ENCODE measurements around the gene ARL6IP4. TPM values are rescaled to one million over a fixed set of nuclear protein-coding genes. Genes with fewer than 3 reads are reported as not detected.

Gene ARL6IP4
- total and polyA plus RNA-seq, 3 experiments from 2014 or later = 172 to 246 (median 181) TPM

GRCh38 chr12:123003257-123003656 lies 22.8 kb downstream of the ARL6IP4 start:
- no peaks in the 10 kb centered on the region for H3K36me3 ChIP-seq (ENCODE audit: insufficient read depth, low read length)
- H3K4me1 ChIP-seq (ENCODE audit: insufficient read depth, low read length) = no peaks in the 10 kb centered on the region
- Mint-ChIP-seq H3K4me3 (no peak overlapping the region), H3K27ac (peak overlapping the region in 1 of 8 donors; percentile 70), H3K27me3 (peaks cover 0 to 2% of the 10 kb centered on the region in 2 donors), H3K9me3 (no peaks in the 10 kb centered on the region), H3K4me1 (no peaks in the 10 kb centered on the region), H3K36me3 (peaks cover 0 to 23% (median 7%) of the 10 kb centered on the region in 3 donors)
- no peak overlapping the region for H3K27ac ChIP-seq (ENCODE audit: low read depth, low read length)
- H3K9me3 ChIP-seq (ENCODE audit: low read length) = no peaks in the 10 kb centered on the region
- CTCF ChIA-PET = no interaction called here
- POLR2A ChIA-PET = no interaction called here
- DNase-seq = peak in 1 of 5 donors; percentile 12
- no peak overlapping the region for H3K4me3 ChIP-seq (ENCODE audit: low read length)
- no peaks in the 10 kb centered on the region for H3K27me3 ChIP-seq (ENCODE audit: insufficient read depth, low read length, poor library complexity, severe bottlenecking)

GRCh38 chr12:123004287-123004686 lies 23.8 kb downstream of the ARL6IP4 start:
- H3K9me3 ChIP-seq (ENCODE audit: low read length) = no peaks in the 10 kb centered on the region
- ChIA-PET CTCF (no interaction called here), POLR2A (no interaction called here)
- H3K36me3 Mint-ChIP-seq = peaks cover 0 to 26% (median 7%) of the 10 kb centered on the region in 3 donors
- peak overlapping the region in 1 of 8 donors; percentile 72 for H3K27ac Mint-ChIP-seq
- no peak overlapping the region for H3K4me3 Mint-ChIP-seq
- peaks cover 0 to 2% of the 10 kb centered on the region in 2 donors for H3K27me3 Mint-ChIP-seq
- H3K4me1 ChIP-seq (ENCODE audit: insufficient read depth, low read length) = no peaks in the 10 kb centered on the region
- no peaks in the 10 kb centered on the region for H3K4me1 Mint-ChIP-seq
- no peaks in the 10 kb centered on the region for H3K27me3 ChIP-seq (ENCODE audit: insufficient read depth, low read length, poor library complexity, severe bottlenecking)
- no peak overlapping the region for H3K27ac ChIP-seq (ENCODE audit: low read depth, low read length)
- H3K36me3 ChIP-seq (ENCODE audit: insufficient read depth, low read length) = no peaks in the 10 kb centered on the region
- no peaks in the 10 kb centered on the region for H3K9me3 Mint-ChIP-seq
- DNase-seq = peak in 1 of 5 donors; percentile 6
- no peak overlapping the region for H3K4me3 ChIP-seq (ENCODE audit: low read length)

DNA sequence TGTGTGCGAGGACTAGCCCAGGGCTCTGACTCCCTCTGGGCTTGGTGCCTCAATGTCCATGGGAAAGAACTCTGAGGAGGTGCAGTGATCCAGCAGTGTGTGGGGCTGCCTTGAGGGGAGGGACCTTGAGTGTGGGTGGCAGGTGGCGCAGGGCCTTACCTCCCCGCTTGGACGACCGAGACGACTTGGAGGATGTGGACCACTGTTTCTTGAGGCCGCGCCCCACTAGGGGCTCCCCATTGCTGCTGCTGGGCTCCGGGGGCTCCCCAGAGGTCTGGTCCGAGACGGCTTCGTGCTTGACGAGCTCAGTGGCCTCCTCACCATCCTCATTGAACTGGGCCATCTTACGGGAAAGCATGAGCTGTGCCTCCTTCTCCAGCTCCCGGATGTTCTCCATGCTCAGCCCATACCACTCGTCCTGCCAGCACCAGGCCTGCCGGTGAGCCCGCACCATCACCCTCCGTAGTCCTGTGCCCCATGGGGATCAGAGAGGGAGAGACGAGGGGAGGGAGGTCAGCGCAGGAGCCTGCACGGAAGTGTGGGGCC lies 24.7 kb downstream of the ARL6IP4 start:
- POLR2A ChIA-PET = no interaction called here
- Histone ChIP-seq H3K27me3 (ENCODE audit: insufficient read depth, low read length, poor library complexity, severe bottlenecking) (no peaks in the 10 kb centered on the region), H3K27ac (ENCODE audit: low read depth, low read length) (no peak overlapping the region), H3K4me3 (ENCODE audit: low read length) (no peak overlapping the region), H3K4me1 (ENCODE audit: insufficient read depth, low read length) (no peaks in the 10 kb centered on the region), H3K9me3 (ENCODE audit: low read length) (no peaks in the 10 kb centered on the region), H3K36me3 (ENCODE audit: insufficient read depth, low read length) (no peaks in the 10 kb centered on the region)
- Mint-ChIP-seq H3K4me3 (no peak overlapping the region), H3K4me1 (no peaks in the 10 kb centered on the region), H3K9me3 (no peaks in the 10 kb centered on the region), H3K36me3 (peaks cover 0 to 32% (median 7%) of the 10 kb centered on the region in 3 donors), H3K27me3 (peaks cover 0 to 2% of the 10 kb centered on the region in 2 donors), H3K27ac (peak overlapping the region in 1 of 8 donors; percentile 13)
- CTCF ChIA-PET = no interaction called here
- DNase-seq = peak in 1 of 5 donors; percentile 19

- no peak overlapping the region for H3K27ac Mint-ChIP-seq
- peaks cover 0 to 30% (median 8%) of the 10 kb centered on the region in 3 donors for H3K36me3 Mint-ChIP-seq
- H3K4me1 Mint-ChIP-seq = no peaks in the 10 kb centered on the region
- H3K9me3 ChIP-seq (ENCODE audit: low read length) = no peaks in the 10 kb centered on the region
- no peaks in the 10 kb centered on the region for H3K9me3 Mint-ChIP-seq
- no peaks in the 10 kb centered on the region for H3K36me3 ChIP-seq (ENCODE audit: insufficient read depth, low read length)
- H3K4me1 ChIP-seq (ENCODE audit: insufficient read depth, low read length) = no peaks in the 10 kb centered on the region
- H3K27me3 Mint-ChIP-seq = peaks cover 0 to 2% of the 10 kb centered on the region in 2 donors
- CTCF ChIA-PET = no interaction called here
- no peak for DNase-seq
- H3K4me3 ChIP-seq (ENCODE audit: low read length) = no peak overlapping the region
- no peak overlapping the region for H3K27ac ChIP-seq (ENCODE audit: low read depth, low read length)
- POLR2A ChIA-PET = interaction anchor here (0.7 kb wide), 1 partner anchor 471 kb away, joined by 4 read pairs; no protein-coding TSS in a partner anchor
- no peaks in the 10 kb centered on the region for H3K27me3 ChIP-seq (ENCODE audit: insufficient read depth, low read length, poor library complexity, severe bottlenecking)
- no peak overlapping the region for H3K4me3 Mint-ChIP-seq
Measured at GRCh38 chr12:123006977-123007376, 26.5 kb downstream of the ARL6IP4 start.

- H3K36me3 ChIP-seq (ENCODE audit: insufficient read depth, low read length) = no peaks in the 10 kb centered on the region
- H3K4me1 Mint-ChIP-seq = no peaks in the 10 kb centered on the region
- DNase-seq = no peak
- H3K9me3 ChIP-seq (ENCODE audit: low read length) = no peaks in the 10 kb centered on the region
- no peaks in the 10 kb centered on the region for H3K9me3 Mint-ChIP-seq
- H3K4me3 Mint-ChIP-seq = no peak overlapping the region
- peaks cover 0 to 26% (median 10%) of the 10 kb centered on the region in 3 donors for H3K36me3 Mint-ChIP-seq
- no peaks in the 10 kb centered on the region for H3K27me3 ChIP-seq (ENCODE audit: insufficient read depth, low read length, poor library complexity, severe bottlenecking)
- peaks cover 0 to 2% of the 10 kb centered on the region in 2 donors for H3K27me3 Mint-ChIP-seq
- H3K4me1 ChIP-seq (ENCODE audit: insufficient read depth, low read length) = no peaks in the 10 kb centered on the region
- peak overlapping the region in 1 of 8 donors; percentile 77 for H3K27ac Mint-ChIP-seq
- H3K27ac ChIP-seq (ENCODE audit: low read depth, low read length) = no peak overlapping the region
- no peak overlapping the region for H3K4me3 ChIP-seq (ENCODE audit: low read length)
- POLR2A ChIA-PET = no interaction called here
- CTCF ChIA-PET = no interaction called here
Measured at GRCh38 chr12:123010110-123010509, 29.6 kb downstream of the ARL6IP4 start.

- peaks cover 0 to 26% (median 10%) of the 10 kb centered on the region in 3 donors for H3K36me3 Mint-ChIP-seq
Measured at GRCh38 chr12:123010681-123011080, 30.2 kb downstream of the ARL6IP4 start.

DNA sequence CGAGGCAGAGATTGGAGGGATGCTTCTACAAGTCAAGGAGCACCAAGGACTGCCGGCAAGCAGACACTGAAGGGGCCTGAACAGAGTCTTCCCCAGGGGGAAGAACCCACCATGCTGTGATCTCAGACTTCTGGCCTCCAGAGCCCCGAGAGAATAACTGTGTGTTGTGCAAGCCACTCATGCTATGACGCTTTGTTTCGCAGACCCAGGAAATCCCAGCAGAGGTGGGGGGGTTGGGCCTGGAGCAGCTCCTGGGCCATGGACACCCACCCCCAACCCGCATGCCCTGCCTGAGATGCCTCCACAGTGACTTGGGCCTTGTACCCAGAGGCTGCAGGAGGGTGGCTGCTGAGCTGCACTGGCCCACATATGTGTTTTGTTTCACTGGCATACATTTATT lies 31.2 kb downstream of the ARL6IP4 start:
- ChIA-PET POLR2A (no interaction called here), CTCF (no interaction called here)
- H3K4me1 Mint-ChIP-seq = no peaks in the 10 kb centered on the region
- no peak overlapping the region for H3K27ac Mint-ChIP-seq
- H3K4me3 ChIP-seq (ENCODE audit: low read length) = no peak overlapping the region
- no peaks in the 10 kb centered on the region for H3K9me3 ChIP-seq (ENCODE audit: low read length)
- H3K36me3 ChIP-seq (ENCODE audit: insufficient read depth, low read length) = no peaks in the 10 kb centered on the region
- H3K27me3 ChIP-seq (ENCODE audit: insufficient read depth, low read length, poor library complexity, severe bottlenecking) = no peaks in the 10 kb centered on the region
- H3K27me3 Mint-ChIP-seq = peaks cover 0 to 2% of the 10 kb centered on the region in 2 donors
- H3K27ac ChIP-seq (ENCODE audit: low read depth, low read length) = no peak overlapping the region
- H3K4me3 Mint-ChIP-seq = no peak overlapping the region
- peaks cover 0 to 26% (median 12%) of the 10 kb centered on the region in 3 donors for H3K36me3 Mint-ChIP-seq
- DNase-seq = peak in 1 of 5 donors; percentile 12
- no peaks in the 10 kb centered on the region for H3K9me3 Mint-ChIP-seq
- no peaks in the 10 kb centered on the region for H3K4me1 ChIP-seq (ENCODE audit: insufficient read depth, low read length)

More at GRCh38 chr12:123010681-123011080, 30.2 kb downstream of the ARL6IP4 start:
- Mint-ChIP-seq H3K9me3 (no peaks in the 10 kb centered on the region), H3K27me3 (peaks cover 0 to 2% of the 10 kb centered on the region in 2 donors), H3K27ac (no peak overlapping the region), H3K4me1 (no peaks in the 10 kb centered on the region), H3K4me3 (no peak overlapping the region)
- H3K4me1 ChIP-seq (ENCODE audit: insufficient read depth, low read length) = no peaks in the 10 kb centered on the region
- no peak overlapping the region for H3K4me3 ChIP-seq (ENCODE audit: low read length)
- H3K27me3 ChIP-seq (ENCODE audit: insufficient read depth, low read length, poor library complexity, severe bottlenecking) = no peaks in the 10 kb centered on the region
- ChIA-PET POLR2A (no interaction called here), CTCF (no interaction called here)
- DNase-seq = peak in 1 of 5 donors; percentile 11
- H3K9me3 ChIP-seq (ENCODE audit: low read length) = no peaks in the 10 kb centered on the region
- H3K27ac ChIP-seq (ENCODE audit: low read depth, low read length) = no peak overlapping the region
- H3K36me3 ChIP-seq (ENCODE audit: insufficient read depth, low read length) = no peaks in the 10 kb centered on the region

DNA sequence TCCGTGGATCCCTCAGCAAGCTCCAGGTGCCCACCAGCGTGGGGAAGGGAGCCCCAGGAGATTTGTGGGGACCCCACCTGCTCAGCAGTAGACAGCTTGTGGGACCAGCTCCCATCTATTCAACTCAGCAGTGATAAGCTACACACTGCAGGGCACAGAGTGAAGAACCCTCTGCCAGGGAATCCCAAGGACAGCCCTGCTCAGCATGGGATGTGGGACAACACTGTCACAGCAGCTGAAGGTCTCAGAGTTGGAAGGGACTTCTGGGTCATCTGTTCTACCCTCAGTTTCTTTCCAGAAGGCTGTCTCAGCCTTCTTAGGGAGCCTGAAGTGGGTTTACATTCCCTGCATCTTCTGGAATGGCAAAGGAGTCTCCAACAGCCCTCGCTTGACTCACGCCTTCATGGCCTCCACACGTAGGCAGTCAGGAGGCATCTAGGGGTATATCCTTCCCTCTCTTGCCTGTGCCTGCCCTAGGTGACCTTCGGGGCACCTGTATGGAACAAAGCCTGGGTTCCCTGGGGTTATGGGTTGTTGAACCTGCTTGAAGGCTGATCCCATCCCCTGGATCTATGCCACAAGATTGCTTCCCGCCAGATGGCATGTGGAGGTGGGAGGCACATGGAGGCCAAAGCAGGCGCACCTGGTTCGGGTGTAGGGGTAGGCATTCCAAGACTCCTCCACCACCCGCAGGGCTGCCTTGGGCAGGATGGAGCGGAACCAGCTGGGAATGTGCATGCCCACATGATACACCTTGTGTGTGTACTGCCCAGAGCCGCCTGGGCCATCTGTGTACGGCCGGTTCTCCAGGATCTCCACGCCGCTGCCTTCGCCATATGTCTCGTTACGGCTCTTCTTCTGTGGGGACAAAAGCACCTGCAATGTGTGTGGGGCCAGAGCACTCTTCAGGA lies 33.0 kb downstream of the ARL6IP4 start:
- Histone ChIP-seq H3K36me3 (ENCODE audit: insufficient read depth, low read length) (no peaks in the 10 kb centered on the region), H3K27ac (ENCODE audit: low read depth, low read length) (no peak overlapping the region), H3K27me3 (ENCODE audit: insufficient read depth, low read length, poor library complexity, severe bottlenecking) (no peaks in the 10 kb centered on the region), H3K9me3 (ENCODE audit: low read length) (no peaks in the 10 kb centered on the region), H3K4me1 (ENCODE audit: insufficient read depth, low read length) (no peaks in the 10 kb centered on the region), H3K4me3 (ENCODE audit: low read length) (no peak overlapping the region)
- Mint-ChIP-seq H3K4me1 (no peaks in the 10 kb centered on the region), H3K36me3 (peaks cover 0 to 20% (median 9%) of the 10 kb centered on the region in 3 donors), H3K9me3 (no peaks in the 10 kb centered on the region), H3K27ac (no peak overlapping the region), H3K4me3 (no peak overlapping the region), H3K27me3 (no peaks in the 10 kb centered on the region)
- ChIA-PET POLR2A (no interaction called here), CTCF (no interaction called here)
- DNase-seq = peak in 1 of 5 donors; percentile 36

Data from CD8-positive, alpha-beta memory T cell (primary cell).